Ascending aorta (tissue), 2 donors: ENCODE results near the gene CKB. TPM values are rescaled to one million over a fixed set of nuclear protein-coding genes. Genes with fewer than 3 reads are reported as not detected.

ENCODE experiments used
- DNase-seq, 2 donors: peaks; one replicate each; pipeline ENCODE4 v3.0.0-alpha.2; 2019; ENCODE audit warnings: low spot score in 2 of 2
- H3K27ac ChIP-seq, 2 donors: fragments of 200-600 bp; sonication (generic); one replicate each; pipeline ENCODE4 v1.5.1; 2016 to 2017; ENCODE audit warnings: mild to moderate bottlenecking in 1 of 2
- H3K27me3 ChIP-seq: fragments of 200-600 bp; sonication (generic); one replicate; pipeline ENCODE4 v1.5.1; 2017
- H3K36me3 ChIP-seq, 2 donors: fragments of 200-600 bp; sonication (generic); one replicate each; pipeline ENCODE4 v1.5.1; 2016
- H3K4me1 ChIP-seq, 2 donors: fragments of 200-600 bp; sonication (generic); one replicate each; pipeline ENCODE4 v1.5.1; 2016 to 2017; ENCODE audit warnings: mild to moderate bottlenecking in 1 of 2
- H3K4me3 ChIP-seq, 2 donors: fragments of 200-600 bp; sonication (generic); one replicate each; pipeline ENCODE4 v1.5.1; 2016 to 2017; ENCODE audit warnings: mild to moderate bottlenecking in 1 of 2
- H3K9me3 ChIP-seq, 2 donors: fragments of 200-600 bp; sonication (generic); one replicate each; pipeline ENCODE4 v1.5.1; 2016
- CTCF ChIP-seq, 3 experiments: fragments of 200-600 bp in 2 of 3; fragments of 450-650 bp in 1 of 3; sonication (generic) in 2 of 3; IDR thresholded peaks; one replicate each; pipeline ENCODE4 v1.5.1; 2016 to 2019; ENCODE audit warnings: antibody characterized with exemption in 3 of 3, mild to moderate bottlenecking in 1 of 3, moderate library complexity in 1 of 3
- intact Hi-C: fragments of 100-400 bp; cut with DNase I; formaldehyde crosslinking; loops from one replicate; pipeline ENCODE4 v1.15.1; 2023
- total RNA-seq: library from RNA; depleted of rRNA; stranded (reverse); fragments of >200 nt; gene quantifications from one replicate; pipeline ENCODE4 v1.1.0, GENCODE V29; 2016

Gene CKB
- total RNA-seq, 1 donor from 2014 or later, result 144 TPM

GRCh38 chr14:103552011-103552845, 29.6 kb upstream of the CKB start:
- peak overlapping the region; percentile 95 to 97 for H3K27ac ChIP-seq
- peaks cover 19 to 38% of the 10 kb centered on the region in 2 donors for H3K4me1 ChIP-seq
- intact Hi-C loops, result loop anchor here (10.0 kb wide), 2 partner anchors 217 to 1237 kb away; partner anchors contain the start of genes EIF5 and ZNF839
- peak in 1 of 2 donors; percentile 86 for DNase-seq
- peak overlapping the region; percentile 36 to 48 for H3K4me3 ChIP-seq
- no peaks in the 10 kb centered on the region for H3K27me3 ChIP-seq
- peaks cover 0 to 3% of the 10 kb centered on the region in 2 donors for H3K36me3 ChIP-seq
- no peak for TF ChIP-seq CTCF (IDR thresholded peaks at IDR 0.05)
- no peaks in the 10 kb centered on the region for H3K9me3 ChIP-seq

GRCh38 chr14:103551338-103551762, 28.7 kb upstream of the CKB start:
- H3K4me3 ChIP-seq, result peak overlapping the region; percentile 36 to 48
- no peak for TF ChIP-seq CTCF (IDR thresholded peaks at IDR 0.05)
- peaks cover 0 to 3% of the 10 kb centered on the region in 2 donors for H3K36me3 ChIP-seq
- intact Hi-C loops, result loop anchor here (2.0 to 10.0 kb wide), 3 partner anchors 39 to 1237 kb away; partner anchors contain the start of genes EIF5 and ZNF839
- H3K27me3 ChIP-seq, result no peaks in the 10 kb centered on the region
- H3K9me3 ChIP-seq, result no peaks in the 10 kb centered on the region
- peaks cover 19 to 41% of the 10 kb centered on the region in 2 donors for H3K4me1 ChIP-seq
- peak overlapping the region; percentile 95 to 97 for H3K27ac ChIP-seq
- DNase-seq, result peak; percentile 53 to 92

- Histone ChIP-seq H3K9me3 (no peaks in the 10 kb centered on the region), H3K27me3 (no peaks in the 10 kb centered on the region), H3K4me3 (peak overlapping the region; percentile 36 to 48), H3K27ac (peak overlapping the region; percentile 95 to 97), H3K36me3 (peaks cover 0 to under 1% of the 10 kb centered on the region in 2 donors), H3K4me1 (peaks cover 19 to 43% of the 10 kb centered on the region in 2 donors)
- intact Hi-C loops, result loop anchor here (2.0 to 10.0 kb wide), 3 partner anchors 38 to 1236 kb away; partner anchors contain the start of genes EIF5 and ZNF839
- peak in 1 of 2 donors; percentile 70 for DNase-seq
- TF ChIP-seq CTCF (IDR thresholded peaks at IDR 0.05), result no peak
These were observed 28.1 kb upstream of the CKB start for GRCh38 chr14:103550451-103551337.

- Histone ChIP-seq H3K27me3 (no peaks in the 10 kb centered on the region), H3K36me3 (no peaks in the 10 kb centered on the region), H3K27ac (peak overlapping the region; percentile 95 to 97), H3K4me3 (no peak overlapping the region), H3K4me1 (peaks cover 22 to 46% of the 10 kb centered on the region in 2 donors), H3K9me3 (no peaks in the 10 kb centered on the region)
- intact Hi-C loops, result loop anchor here (2.0 to 10.0 kb wide), 3 partner anchors 37 to 1235 kb away; partner anchors contain the start of genes EIF5 and ZNF839
- DNase-seq, result peak in 1 of 2 donors; percentile 64
- TF ChIP-seq CTCF (IDR thresholded peaks at IDR 0.05), result no peak
These were observed 27.0 kb upstream of the CKB start for GRCh38 chr14:103549361-103550311.
